GM12878 (cell line): ENCODE results near the gene MRGPRF. TPM values are rescaled to one million over a fixed set of nuclear protein-coding genes. Genes with fewer than 3 reads are reported as not detected.

Experiments
- ATAC-seq: fragments of 200-7000 bp; cut with Tn5 transposase; 3 replicates; pipeline ENCODE4 v1.9.1; 2020; ENCODE audit warnings: mild to moderate bottlenecking, moderate library complexity
- BruUV-seq: library from RNA; stranded (reverse); fragments of 400-500 nt; replicated peaks from 2 replicates; lab custom pipeline; 2021; lab: Mats Ljungman, UMichigan
- CTCF ChIA-PET: fragments of 300-600 bp; sonication (Branson Sonifier 250); formaldehyde crosslinking; extraction: SDS; loops from one replicate; lab custom pipeline; 2021; ENCODE audit warnings: inconsistent platforms; lab: Yijun Ruan, JAX
- POLR2A ChIA-PET: fragments of 350-600 bp; formaldehyde crosslinking; extraction: SDS; loops from one replicate; lab custom pipeline; 2021; ENCODE audit warnings: inconsistent platforms; lab: Charles Lee
- RAD21 ChIA-PET: fragments of 300-600 bp; sonication (Branson Sonifier 250); formaldehyde crosslinking; loops from one replicate; lab custom pipeline; 2023; ENCODE audit warnings: antibody characterized with exemption; ENCODE audit not compliant: unreplicated experiment; lab: Charles Lee
- SMC1A ChIA-PET: fragments of 300-600 bp; sonication (Branson Sonifier 250); formaldehyde crosslinking; loops from one replicate; lab custom pipeline; 2023; ENCODE audit not compliant: unreplicated experiment, uncharacterized antibody; lab: Charles Lee
- DNase-seq: peaks from one replicate; pipeline ENCODE4 v3.0.0-alpha.2; 2011; ENCODE audit warnings: low read depth, low spot score
- FAIRE-seq: peaks from 3 replicates; lab custom pipeline; 2011; peaks lifted over from hg19 to GRCh38; lab: Jason Lieb, UNC
- H2AFZ ChIP-seq: 2 replicates; pipeline ENCODE4 v1.6.0; 2011; ENCODE audit warnings: low read depth, low read length, control low read depth; ENCODE audit not compliant: control insufficient read depth
- H3K27ac ChIP-seq: 2 replicates; pipeline ENCODE4 v1.5.1; 2011; ENCODE audit warnings: control low read depth; ENCODE audit not compliant: control insufficient read depth, insufficient read depth
- H3K27me3 ChIP-seq, 2 experiments: replicated peaks in 1 of 2; 2 replicates each; pipeline versions ENCODE4 v1.6.0 to v1.6.1; 2011; ENCODE audit warnings: low read length in 1 of 2; ENCODE audit not compliant: control insufficient read depth in 2 of 2, insufficient read depth in 2 of 2
- H3K36me3 ChIP-seq, 2 experiments: 2 replicates each; pipeline ENCODE4 v1.5.1; 2011; ENCODE audit warnings: low read length in 1 of 2; ENCODE audit not compliant: control insufficient read depth in 2 of 2, insufficient read depth in 2 of 2
- H3K4me1 ChIP-seq: 2 replicates; pipeline ENCODE4 v1.6.1; 2011; ENCODE audit warnings: mild to moderate bottlenecking, low read length, moderate library complexity, mixed read lengths; ENCODE audit not compliant: control insufficient read depth, insufficient read depth
- H3K4me2 ChIP-seq: 2 replicates; pipeline ENCODE4 v1.6.0; 2011; ENCODE audit warnings: control low read depth; ENCODE audit not compliant: control insufficient read depth, insufficient read depth
- H3K4me3 ChIP-seq: fragments of 200-600 bp; sonication (generic); 2 replicates; pipeline ENCODE4 v1.5.1; 2016
- H3K79me2 ChIP-seq: 2 replicates; pipeline ENCODE4 v1.6.0; 2011; ENCODE audit warnings: low read length; ENCODE audit not compliant: control insufficient read depth, insufficient read depth
- H3K9ac ChIP-seq: 2 replicates; pipeline ENCODE4 v1.8.0; 2011; ENCODE audit warnings: low read length, control low read depth, mixed read lengths; ENCODE audit not compliant: control insufficient read depth, insufficient read depth
- H3K9me3 ChIP-seq: replicated peaks from 3 replicates; pipeline ENCODE4 v1.5.1; 2011; ENCODE audit warnings: mild to moderate bottlenecking, low read length; ENCODE audit not compliant: control insufficient read depth, insufficient read depth
- H4K20me1 ChIP-seq: 2 replicates; pipeline ENCODE4 v1.6.0; 2011; ENCODE audit not compliant: control insufficient read depth, insufficient read depth
- EED ChIP-seq: sonication (generic); IDR thresholded peaks from 2 replicates; pipeline ENCODE4 v1.6.1; 2016; ENCODE audit warnings: antibody characterized with exemption, low read depth
- EGR1 ChIP-seq, 2 experiments: IDR thresholded peaks; 1 replicate in 1 of 2; 2 replicates in 1 of 2; pipeline ENCODE4 v1.6.1; 2011 to 2012; ENCODE audit warnings: low read depth in 2 of 2, low read length in 2 of 2, borderline replicate concordance in 1 of 2, mild to moderate bottlenecking in 1 of 2, moderate library complexity in 1 of 2
- ESRRA ChIP-seq: IDR thresholded peaks from 2 replicates; pipeline ENCODE4 v1.6.1; 2012; ENCODE audit warnings: mild to moderate bottlenecking, low read length, improper control_type of control experiment
- JUND ChIP-seq: IDR thresholded peaks from 2 replicates; pipeline ENCODE4 v1.6.1; 2012; ENCODE audit warnings: low read depth, mild to moderate bottlenecking, low read length, improper control_type of control experiment, moderate library complexity
- LARP7 ChIP-seq: fragments of 450-650 bp; IDR thresholded peaks from 2 replicates; pipeline ENCODE4 v1.6.1; 2017; ENCODE audit warnings: mild to moderate bottlenecking
- MEF2A ChIP-seq: IDR thresholded peaks from 2 replicates; pipeline ENCODE4 v1.6.1; 2011; ENCODE audit warnings: low read depth, mild to moderate bottlenecking, low read length, moderate library complexity; ENCODE audit not compliant: insufficient read depth
- MEF2B ChIP-seq: fragments of 450-650 bp; IDR thresholded peaks from 2 replicates; pipeline ENCODE4 v1.6.1; 2018; ENCODE audit warnings: mild to moderate bottlenecking, moderate library complexity; ENCODE audit not compliant: partially characterized antibody, poor library complexity, severe bottlenecking
- MXI1 ChIP-seq: fragments of 150-350 bp; IDR thresholded peaks from 2 replicates; pipeline ENCODE4 v1.6.1; 2011; ENCODE audit warnings: low read depth, mild to moderate bottlenecking, inconsistent platforms, low read length, improper control_type of control experiment
- NFYB ChIP-seq: IDR thresholded peaks from 2 replicates; pipeline ENCODE4 v1.6.1; 2011; ENCODE audit warnings: low read depth, mild to moderate bottlenecking, low read length, improper control_type of control experiment, moderate library complexity; ENCODE audit not compliant: insufficient read depth
- NR2C1 ChIP-seq: fragments of 450-650 bp; IDR thresholded peaks from 2 replicates; pipeline ENCODE4 v1.6.1; 2017; ENCODE audit warnings: antibody characterized with exemption, mild to moderate bottlenecking, moderate library complexity
- RAD21 ChIP-seq: IDR thresholded peaks from 2 replicates; pipeline ENCODE4 v1.6.1; 2011; ENCODE audit warnings: mild to moderate bottlenecking, low read depth, low read length, moderate library complexity; ENCODE audit not compliant: insufficient read depth
- SMAD1 ChIP-seq: fragments of 450-650 bp; IDR thresholded peaks from 2 replicates; pipeline ENCODE4 v1.6.1; 2018; ENCODE audit warnings: mild to moderate bottlenecking, low read depth; ENCODE audit not compliant: partially characterized antibody
- SREBF1 ChIP-seq: IDR thresholded peaks from 2 replicates; pipeline ENCODE4 v1.6.1; 2012; ENCODE audit warnings: mild to moderate bottlenecking, low read length
- TAF1 ChIP-seq: IDR thresholded peaks from 2 replicates; pipeline ENCODE4 v1.6.1; 2011; ENCODE audit warnings: mild to moderate bottlenecking, low read depth, low read length, borderline replicate concordance
- TARDBP ChIP-seq: IDR thresholded peaks from 2 replicates; pipeline ENCODE4 v1.6.1; 2016; ENCODE audit warnings: borderline replicate concordance
- YY1 ChIP-seq: IDR thresholded peaks from 2 replicates; pipeline ENCODE4 v1.6.1; 2011; ENCODE audit warnings: low read depth, mild to moderate bottlenecking, low read length
- whole genome bisulfite sequencing: methylation state at CpG from one replicate; pipeline ENCODE4 v1.1.6; 2016; ENCODE audit warnings: low lambda C conversion rate; ENCODE audit not compliant: insufficient replicate concordance, insufficient coverage; ENCODE audit errors: missing lambda C conversion rate; 5-methylcytosine and 5-hydroxymethylcytosine counted together
- in situ Hi-C: fragments of 300-500 bp; cut with MboI; formaldehyde crosslinking; loops from 9 replicates; pipeline ENCODE4 v1.14.3; 2018; ENCODE audit warnings: mixed read lengths
- intact Hi-C: fragments of 100-400 bp; cut with micrococcal nuclease; formaldehyde crosslinking; loops from one replicate; pipeline ENCODE4 v1.14.2; 2022; ENCODE audit not compliant: unreplicated experiment
- polyA plus RNA-seq, 11 experiments: library from polyadenylated mRNA; depleted of rRNA in 4 of 11; unstranded in 6 of 11; stranded (reverse) in 5 of 11; fragments of >200 nt; fragmentation: Nextera tagmentation in 4 of 11; fragmentation: Illumina TruSeq in 1 of 11; extraction: Ambion mirVana in 4 of 11; extraction: Trizol in 1 of 11; gene quantifications; 1 replicate in 1 of 11; 2 replicates in 10 of 11; pipeline versions ENCODE4 v1.2.1 to v1.2.3, GENCODE V29; 2011 to 2016; ENCODE audit warnings: inconsistent platforms in 2 of 11, missing spikeins in 2 of 11, low read depth in 1 of 11
- total RNA-seq, 4 experiments: library from RNA; depleted of rRNA in 3 of 4; stranded (reverse); fragments of >200 nt in 3 of 4; fragmentation: Illumina TruSeq in 1 of 4; extraction: Trizol in 1 of 4; gene quantifications; 2 replicates each; pipeline versions ENCODE4 v1.2.1 to v1.2.3, GENCODE V29; 2013 to 2021
- TF ChIP-seq, protein P1 (sequence below): IDR thresholded peaks from 2 replicates; pipeline ENCODE4 v1.6.1; 2011; ENCODE audit warnings: low read depth, mild to moderate bottlenecking, low read length, moderate library complexity, borderline replicate concordance; ENCODE audit errors: extremely low read depth
- TF ChIP-seq, protein P2 (sequence below): fragments of 450-650 bp; IDR thresholded peaks from 2 replicates; pipeline ENCODE4 v1.6.1; 2017; ENCODE audit warnings: mild to moderate bottlenecking, moderate library complexity
- TF ChIP-seq, protein P3 (sequence below): fragments of 450-650 bp; IDR thresholded peaks from 2 replicates; pipeline ENCODE4 v1.6.1; 2017; ENCODE audit warnings: mild to moderate bottlenecking, low read depth, inconsistent platforms; ENCODE audit not compliant: poor library complexity, severe bottlenecking

Gene MRGPRF
- total and polyA plus RNA-seq, 10 of the 15 experiments (the other 5 are each of a cell fraction or from before 2014, with no cell fraction given), result not detected

DNA sequence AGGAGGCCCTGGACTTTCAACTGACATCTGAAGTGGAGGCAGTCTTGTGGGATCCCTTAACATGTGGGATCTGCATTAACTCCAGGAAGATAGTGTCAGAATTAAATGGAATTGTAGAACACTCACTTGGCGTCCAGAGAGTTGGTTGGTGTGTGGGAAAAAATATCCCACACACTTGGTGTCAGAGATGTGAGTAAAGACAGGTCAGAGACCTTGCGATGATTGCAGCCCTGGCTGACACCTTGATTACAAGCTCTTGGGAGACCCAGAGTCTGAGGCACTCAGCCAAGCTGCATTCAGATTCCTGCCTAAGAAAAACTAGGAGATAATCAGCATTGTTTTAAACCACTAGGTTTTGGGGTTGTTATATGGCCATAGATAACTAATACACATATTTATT lies 28.5 kb upstream of the MRGPRF start:
- Histone ChIP-seq H3K4me1 (peaks cover 3% of the 10 kb centered on the region; the same call in 1 of the 2 replicates), H2AFZ (no peak overlapping the region), H3K9ac (no peak overlapping the region), H3K27me3 (no peaks in the 10 kb centered on the region), H3K4me2 (no peak overlapping the region), H3K79me2 (no peaks in the 10 kb centered on the region), H4K20me1 (no peaks in the 10 kb centered on the region), H3K4me3 (no peak overlapping the region), H3K36me3 (no peaks in the 10 kb centered on the region), H3K9me3 (no peaks in the 10 kb centered on the region), H3K27ac (no peak overlapping the region)
- BruUV-seq, result no TSS peak
- FAIRE-seq (no peak), ATAC-seq (no peak), DNase-seq (no peak)
- SMC1A ChIA-PET, result interaction anchor here (0.8 to 1.6 kb wide), 3 partner anchors 14 to 72 kb away, joined by 3 to 4 read pairs (median 3); no protein-coding TSS in a partner anchor
- POLR2A ChIA-PET, result no interaction called here
- intact Hi-C loops (no loop called here), in situ Hi-C loops (no loop called here)
- CTCF ChIA-PET, result interaction anchor here (0.5 to 0.7 kb wide), 2 partner anchors 14 to 192 kb away, joined by 3 to 4 read pairs; no protein-coding TSS in a partner anchor
- 49% methylated on average over 2 of the region's 2 CpGs for WGBS
- RAD21 ChIA-PET, result interaction anchor here (1.4 kb wide), 1 partner anchor 14 kb away, joined by 6 read pairs; no protein-coding TSS in a partner anchor
- no peak for TF ChIP-seq LARP7
- no peak for TF ChIP-seq TAF1
- no peak for TF ChIP-seq SMAD1
- TF ChIP-seq, protein P1, sequence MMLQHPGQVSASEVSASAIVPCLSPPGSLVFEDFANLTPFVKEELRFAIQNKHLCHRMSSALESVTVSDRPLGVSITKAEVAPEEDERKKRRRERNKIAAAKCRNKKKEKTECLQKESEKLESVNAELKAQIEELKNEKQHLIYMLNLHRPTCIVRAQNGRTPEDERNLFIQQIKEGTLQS, result no peak
- TF ChIP-seq, protein P2, sequence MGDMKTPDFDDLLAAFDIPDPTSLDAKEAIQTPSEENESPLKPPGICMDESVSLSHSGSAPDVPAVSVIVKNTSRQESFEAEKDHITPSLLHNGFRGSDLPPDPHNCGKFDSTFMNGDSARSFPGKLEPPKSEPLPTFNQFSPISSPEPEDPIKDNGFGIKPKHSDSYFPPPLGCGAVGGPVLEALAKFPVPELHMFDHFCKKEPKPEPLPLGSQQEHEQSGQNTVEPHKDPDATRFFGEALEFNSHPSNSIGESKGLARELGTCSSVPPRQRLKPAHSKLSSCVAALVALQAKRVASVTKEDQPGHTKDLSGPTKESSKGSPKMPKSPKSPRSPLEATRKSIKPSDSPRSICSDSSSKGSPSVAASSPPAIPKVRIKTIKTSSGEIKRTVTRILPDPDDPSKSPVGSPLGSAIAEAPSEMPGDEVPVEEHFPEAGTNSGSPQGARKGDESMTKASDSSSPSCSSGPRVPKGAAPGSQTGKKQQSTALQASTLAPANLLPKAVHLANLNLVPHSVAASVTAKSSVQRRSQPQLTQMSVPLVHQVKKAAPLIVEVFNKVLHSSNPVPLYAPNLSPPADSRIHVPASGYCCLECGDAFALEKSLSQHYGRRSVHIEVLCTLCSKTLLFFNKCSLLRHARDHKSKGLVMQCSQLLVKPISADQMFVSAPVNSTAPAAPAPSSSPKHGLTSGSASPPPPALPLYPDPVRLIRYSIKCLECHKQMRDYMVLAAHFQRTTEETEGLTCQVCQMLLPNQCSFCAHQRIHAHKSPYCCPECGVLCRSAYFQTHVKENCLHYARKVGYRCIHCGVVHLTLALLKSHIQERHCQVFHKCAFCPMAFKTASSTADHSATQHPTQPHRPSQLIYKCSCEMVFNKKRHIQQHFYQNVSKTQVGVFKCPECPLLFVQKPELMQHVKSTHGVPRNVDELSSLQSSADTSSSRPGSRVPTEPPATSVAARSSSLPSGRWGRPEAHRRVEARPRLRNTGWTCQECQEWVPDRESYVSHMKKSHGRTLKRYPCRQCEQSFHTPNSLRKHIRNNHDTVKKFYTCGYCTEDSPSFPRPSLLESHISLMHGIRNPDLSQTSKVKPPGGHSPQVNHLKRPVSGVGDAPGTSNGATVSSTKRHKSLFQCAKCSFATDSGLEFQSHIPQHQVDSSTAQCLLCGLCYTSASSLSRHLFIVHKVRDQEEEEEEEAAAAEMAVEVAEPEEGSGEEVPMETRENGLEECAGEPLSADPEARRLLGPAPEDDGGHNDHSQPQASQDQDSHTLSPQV, result no peak
- no peak for TF ChIP-seq ESRRA
- TF ChIP-seq RAD21, result no peak
- no peak for TF ChIP-seq EED
- no peak for TF ChIP-seq NR2C1
- no peak for TF ChIP-seq NFYB
- TF ChIP-seq TARDBP, result no peak
- no peak for TF ChIP-seq EGR1 (IDR thresholded peaks at IDR 0.05; ENCODE audit: borderline replicate concordance in 1 of 2, low read depth in 2 of 2, low read length in 2 of 2)
- TF ChIP-seq YY1, result no peak
- no peak for TF ChIP-seq MXI1
- TF ChIP-seq SREBF1, result no peak
- TF ChIP-seq JUND, result no peak
- no peak for TF ChIP-seq MEF2B
- TF ChIP-seq, protein P3, sequence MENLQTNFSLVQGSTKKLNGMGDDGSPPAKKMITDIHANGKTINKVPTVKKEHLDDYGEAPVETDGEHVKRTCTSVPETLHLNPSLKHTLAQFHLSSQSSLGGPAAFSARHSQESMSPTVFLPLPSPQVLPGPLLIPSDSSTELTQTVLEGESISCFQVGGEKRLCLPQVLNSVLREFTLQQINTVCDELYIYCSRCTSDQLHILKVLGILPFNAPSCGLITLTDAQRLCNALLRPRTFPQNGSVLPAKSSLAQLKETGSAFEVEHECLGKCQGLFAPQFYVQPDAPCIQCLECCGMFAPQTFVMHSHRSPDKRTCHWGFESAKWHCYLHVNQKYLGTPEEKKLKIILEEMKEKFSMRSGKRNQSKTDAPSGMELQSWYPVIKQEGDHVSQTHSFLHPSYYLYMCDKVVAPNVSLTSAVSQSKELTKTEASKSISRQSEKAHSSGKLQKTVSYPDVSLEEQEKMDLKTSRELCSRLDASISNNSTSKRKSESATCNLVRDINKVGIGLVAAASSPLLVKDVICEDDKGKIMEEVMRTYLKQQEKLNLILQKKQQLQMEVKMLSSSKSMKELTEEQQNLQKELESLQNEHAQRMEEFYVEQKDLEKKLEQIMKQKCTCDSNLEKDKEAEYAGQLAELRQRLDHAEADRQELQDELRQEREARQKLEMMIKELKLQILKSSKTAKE, result no peak
- TF ChIP-seq MEF2A, result no peak
